ENCODE results near the gene FAM174A.
A peak's percentile ranks its signal among the peaks of the same experiment; 100 is the strongest.
"Not testable (repeated sequence)": the region's sequence is repeated elsewhere in the genome, so short reads cannot be mapped to it uniquely, and the experiment has no call there.

Gene FAM174A

DNA sequence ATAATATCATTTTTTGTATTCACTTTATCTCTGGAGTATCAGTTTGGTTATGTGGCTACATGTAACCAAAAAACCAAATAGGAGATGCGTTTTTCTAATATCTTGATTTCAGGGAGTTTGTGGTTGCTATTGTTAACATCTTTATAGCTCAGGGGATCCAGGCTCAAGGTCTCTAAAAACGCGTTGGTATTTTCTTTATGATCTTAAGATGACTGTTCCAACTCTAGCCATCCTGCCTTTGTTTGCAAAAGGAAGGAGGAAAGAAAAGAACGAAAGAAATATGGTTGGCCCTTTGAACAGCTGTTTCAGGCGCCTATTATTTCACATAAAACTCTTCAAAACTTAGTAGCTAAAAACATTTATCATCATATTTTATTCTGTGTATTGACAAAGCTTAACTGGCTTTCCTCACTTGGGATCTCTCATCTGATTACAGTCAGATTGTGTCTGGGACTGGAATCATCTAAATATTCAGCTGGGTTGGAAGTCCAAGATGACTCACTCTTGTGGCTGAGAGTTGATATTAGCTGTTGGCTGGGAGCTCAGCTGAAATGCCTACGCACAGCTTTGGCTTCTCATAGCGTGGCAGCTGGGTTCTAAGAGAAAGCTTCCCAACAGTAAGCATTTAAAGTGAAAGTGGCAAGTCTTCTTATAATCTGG, 60.1 kb downstream of the FAM174A start:
- peak overlapping the region; percentile 25 for H3K4me3 ChIP-seq (ENCODE audit: low read depth, low read length)
- TF ChIP-seq CTCF (IDR thresholded peaks at IDR 0.05; ENCODE audit: low read depth, low read length): no peak

GRCh38 chr5:100595812-100596173, 60.6 kb downstream of the FAM174A start:
- peak overlapping the region; percentile 25 for H3K4me3 ChIP-seq (ENCODE audit: low read depth, low read length)
- no peak for TF ChIP-seq CTCF (IDR thresholded peaks at IDR 0.05; ENCODE audit: low read depth, low read length)

DNA sequence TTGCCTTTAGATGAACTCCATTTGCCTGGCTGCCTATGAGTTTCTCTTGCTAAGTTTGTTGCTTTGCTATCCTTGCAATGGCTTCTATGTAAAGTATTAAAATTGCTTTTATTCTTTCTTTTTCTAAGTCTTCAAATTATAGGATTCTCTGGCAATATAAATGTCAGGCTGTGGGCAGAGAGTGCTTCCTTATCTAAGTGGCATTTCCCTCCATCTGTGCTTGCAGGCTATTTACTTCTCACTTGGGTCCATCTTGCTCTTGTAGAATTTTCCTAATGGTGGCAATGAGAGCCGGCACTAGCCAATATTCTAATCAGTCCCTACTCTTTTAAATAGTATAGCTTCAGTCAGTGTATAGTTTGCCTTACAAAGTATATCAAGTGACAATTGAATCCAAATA, 63.3 kb downstream of the FAM174A start:
- TF ChIP-seq CTCF (IDR thresholded peaks at IDR 0.05; ENCODE audit: low read depth, low read length): no peak
- no peak overlapping the region for H3K4me3 ChIP-seq (ENCODE audit: low read depth, low read length)

DNA sequence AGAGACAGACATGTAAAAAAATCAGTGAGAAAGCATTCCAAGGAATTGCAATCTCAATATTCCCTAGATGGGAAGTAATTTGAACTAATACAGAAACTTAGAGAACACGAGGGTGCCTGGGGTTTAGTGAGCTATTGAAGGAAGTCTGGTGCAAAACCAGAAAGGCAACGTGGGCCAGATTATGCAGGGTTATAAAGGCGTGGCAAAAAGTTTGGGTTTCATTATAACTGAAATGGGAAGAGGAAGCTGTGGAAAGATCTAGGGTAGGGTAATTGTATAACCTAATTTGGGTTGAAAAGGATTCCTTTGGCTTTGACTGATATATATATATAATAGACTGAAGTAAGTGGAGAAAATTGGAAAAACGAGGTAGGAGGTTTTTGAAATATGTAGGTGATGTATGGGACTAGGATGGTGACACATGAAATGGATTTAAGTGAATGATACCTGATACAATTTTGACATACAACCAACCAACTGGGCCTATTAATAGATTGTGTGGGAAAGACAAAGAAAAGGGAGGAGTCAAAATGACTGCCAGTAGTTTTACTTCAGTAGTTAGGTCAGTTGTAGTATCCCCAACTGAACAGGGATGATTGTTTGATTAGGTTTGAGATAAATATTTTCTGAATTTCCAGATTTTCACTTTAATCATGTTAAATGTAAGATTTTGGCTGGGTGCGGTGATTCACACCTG, 65.3 kb downstream of the FAM174A start:
- TF ChIP-seq CTCF (IDR thresholded peaks at IDR 0.05; ENCODE audit: low read depth, low read length): no peak
- no peak overlapping the region for H3K4me3 ChIP-seq (ENCODE audit: low read depth, low read length)

DNA sequence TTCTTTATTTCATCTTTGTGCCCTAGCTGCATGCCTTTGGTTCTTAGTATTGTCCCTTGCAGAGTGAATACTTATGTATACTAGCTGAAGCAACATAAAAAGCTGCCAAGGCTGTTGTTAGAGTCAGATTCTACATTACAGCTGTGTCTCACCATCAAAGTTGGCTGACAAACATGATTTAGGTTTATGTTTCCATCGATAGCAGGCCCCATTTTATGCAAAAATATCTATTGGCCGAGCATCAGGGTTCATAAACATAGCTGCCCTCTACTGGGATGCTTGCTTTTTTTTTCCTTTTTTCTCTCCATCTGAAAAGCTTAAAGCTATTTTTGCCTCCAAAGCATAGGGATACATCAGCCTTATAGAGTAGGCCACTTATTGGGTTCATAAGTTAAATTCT, 68.0 kb downstream of the FAM174A start:
- no peak overlapping the region for H3K4me3 ChIP-seq (ENCODE audit: low read depth, low read length)
- no peak for TF ChIP-seq CTCF (IDR thresholded peaks at IDR 0.05; ENCODE audit: low read depth, low read length)

GRCh38 chr5:100604021-100604420, 68.8 kb downstream of the FAM174A start:
- not testable (repeated sequence) for H3K4me3 ChIP-seq (ENCODE audit: low read depth, low read length)

GRCh38 chr5:100609594-100609993, 74.4 kb downstream of the FAM174A start:
- TF ChIP-seq CTCF (IDR thresholded peaks at IDR 0.05; ENCODE audit: low read depth, low read length): no peak
- H3K4me3 ChIP-seq (ENCODE audit: low read depth, low read length): no peak overlapping the region
